GM12878 (cell line): ENCODE results near the gene ANKRD13B. TPM values are rescaled to one million over a fixed set of nuclear protein-coding genes. Genes with fewer than 3 reads are reported as not detected.

Experiments used
- E4F1 ChIP-seq: fragments of 450-650 bp; IDR thresholded peaks from 2 replicates; pipeline ENCODE4 v1.6.1; 2018; ENCODE audit warnings: borderline replicate concordance, mild to moderate bottlenecking; ENCODE audit not compliant: partially characterized antibody
- HDAC6 ChIP-seq: fragments of 200-600 bp; sonication (generic); IDR thresholded peaks from one replicate; pipeline ENCODE4 v1.8.0; 2017; ENCODE audit warnings: antibody characterized with exemption; ENCODE audit not compliant: unreplicated experiment
- ZNF687 ChIP-seq: fragments of 450-650 bp; IDR thresholded peaks from 2 replicates; pipeline ENCODE4 v1.6.1; 2017; ENCODE audit warnings: mild to moderate bottlenecking, moderate library complexity
- polyA plus RNA-seq, 11 experiments: library from polyadenylated mRNA; depleted of rRNA in 4 of 11; unstranded in 6 of 11; stranded (reverse) in 5 of 11; fragments of >200 nt; fragmentation: Nextera tagmentation in 4 of 11; fragmentation: Illumina TruSeq in 1 of 11; extraction: Ambion mirVana in 4 of 11; extraction: Trizol in 1 of 11; gene quantifications; 1 replicate in 1 of 11; 2 replicates in 10 of 11; pipeline versions ENCODE4 v1.2.1 to v1.2.3, GENCODE V29; 2011 to 2016; ENCODE audit warnings: inconsistent platforms in 2 of 11, missing spikeins in 2 of 11, low read depth in 1 of 11
- total RNA-seq, 4 experiments: library from RNA; depleted of rRNA in 3 of 4; stranded (reverse); fragments of >200 nt in 3 of 4; fragmentation: Illumina TruSeq in 1 of 4; extraction: Trizol in 1 of 4; gene quantifications; 2 replicates each; pipeline versions ENCODE4 v1.2.1 to v1.2.3, GENCODE V29; 2013 to 2021

ANKRD13B gene
- total and polyA plus RNA-seq, 10 of the 15 experiments (the other 5 are each of a cell fraction or from before 2014, with no cell fraction given): 0.18 to 15.0 (median 2.8) TPM

- TF ChIP-seq E4F1 (no peak), ZNF687 (no peak), HDAC6 (no peak)
- TF ChIP-seq, all 136 proteins: peak for 2
These were observed 7.7 kb upstream of the ANKRD13B start (continued) for GRCh38 chr17:29585080-29585751.
